K562 (cell line): Measurements from ENCODE around the gene RELL1. TPM values are rescaled to one million over a fixed set of nuclear protein-coding genes. Genes with fewer than 3 reads are reported as not detected.

Experiments used
- ATAC-seq: fragments of 200-7000 bp; cut with Tn5 transposase; 3 replicates; pipeline ENCODE4 v1.9.1; 2020; ENCODE audit warnings: moderate library complexity
- BruUV-seq: library from RNA; stranded (reverse); fragments of 400-500 nt; replicated peaks from 2 replicates; lab custom pipeline; 2021; lab: Mats Ljungman, UMichigan
- CTCF ChIA-PET: fragments of 300-600 bp; formaldehyde crosslinking; extraction: SDS; loops from one replicate; lab custom pipeline; 2021; ENCODE audit warnings: low intra/inter-chr PET ratio; lab: Yijun Ruan, JAX
- POLR2A ChIA-PET: fragments of 300-600, 350-650 bp; sonication (Branson Sonifier 250); formaldehyde crosslinking; extraction: SDS; loops from one replicate; lab custom pipeline; 2021; ENCODE audit warnings: antibody characterized with exemption, inconsistent platforms; lab: Yijun Ruan, JAX
- DNase-seq, 4 experiments: peaks; one replicate each; pipeline versions ENCODE4 v3.0.0 to v3.0.0-alpha.2; 2011 to 2018; ENCODE audit warnings: low spot score in 3 of 4, mixed read lengths in 3 of 4; ENCODE audit errors: extremely low read depth in 1 of 4
- FAIRE-seq: peaks from 2 replicates; lab custom pipeline; 2011; peaks lifted over from hg19 to GRCh38; lab: Jason Lieb, UNC
- H2AFZ ChIP-seq: 2 replicates; pipeline ENCODE4 v1.6.0; 2011; ENCODE audit warnings: low read depth, low read length, control low read depth, inconsistent platforms
- H3K27ac ChIP-seq: fragments of 200-600 bp; 3 replicates; pipeline ENCODE4 v1.8.0; 2011; ENCODE audit warnings: low read depth, mild to moderate bottlenecking, control low read depth, inconsistent platforms, low read length, moderate library complexity, mixed read lengths; ENCODE audit errors: extremely low read depth
- H3K27me3 ChIP-seq, 2 experiments: fragments of 300-600 bp in 1 of 2; 2 replicates in 1 of 2; 3 replicates in 1 of 2; pipeline versions ENCODE4 v1.6.0 to v1.8.0; 2011; ENCODE audit warnings: inconsistent platforms in 2 of 2, low read length in 2 of 2, mild to moderate bottlenecking in 1 of 2, mixed read lengths in 1 of 2, moderate library complexity in 1 of 2; ENCODE audit not compliant: control insufficient read depth in 2 of 2, insufficient read depth in 2 of 2
- H3K36me3 ChIP-seq: fragments of 300-600 bp; 3 replicates; pipeline ENCODE4 v1.8.0; 2011; ENCODE audit warnings: mild to moderate bottlenecking, low read length, inconsistent platforms; ENCODE audit not compliant: control insufficient read depth, insufficient read depth
- H3K4me1 ChIP-seq, 2 experiments: fragments of 200-600 bp in 1 of 2; replicated peaks in 1 of 2; 2 replicates in 1 of 2; 3 replicates in 1 of 2; pipeline versions ENCODE4 v1.5.1 to v1.8.0; 2011; ENCODE audit warnings: inconsistent platforms in 2 of 2, low read length in 2 of 2, mild to moderate bottlenecking in 1 of 2, mixed read lengths in 1 of 2, moderate library complexity in 1 of 2; ENCODE audit not compliant: control insufficient read depth in 2 of 2, insufficient read depth in 2 of 2
- H3K4me2 ChIP-seq: 2 replicates; pipeline ENCODE4 v1.6.1; 2011; ENCODE audit warnings: low read length, control low read depth, inconsistent platforms, mixed read lengths; ENCODE audit not compliant: insufficient read depth
- H3K4me3 ChIP-seq: fragments of 200-600 bp; sonication (generic), shearing (Covaris generic); 2 replicates; pipeline ENCODE4 v1.5.1; 2016; ENCODE audit warnings: control low read depth, inconsistent platforms
- H3K79me2 ChIP-seq: fragments of 200-600 bp; 3 replicates; pipeline ENCODE4 v1.8.0; 2011; ENCODE audit warnings: low read length, inconsistent platforms; ENCODE audit not compliant: control insufficient read depth, insufficient read depth
- H3K9ac ChIP-seq, 2 experiments: 2 replicates each; pipeline versions ENCODE4 v1.6.0 to v1.6.1; 2011; ENCODE audit warnings: low read depth in 2 of 2, low read length in 2 of 2, control low read depth in 1 of 2, inconsistent platforms in 1 of 2, mild to moderate bottlenecking in 1 of 2, mixed read lengths in 1 of 2; ENCODE audit not compliant: insufficient read depth in 1 of 2
- H3K9me1 ChIP-seq: one replicate; pipeline ENCODE4 v1.6.0; 2011; ENCODE audit warnings: inconsistent platforms, mild to moderate bottlenecking, low read length, moderate library complexity; ENCODE audit not compliant: control insufficient read depth, insufficient read depth
- H3K9me3 ChIP-seq: replicated peaks from 2 replicates; pipeline ENCODE4 v1.5.1; 2011; ENCODE audit warnings: low read depth, low read length, inconsistent platforms; ENCODE audit not compliant: control insufficient read depth, insufficient read depth
- H4K20me1 ChIP-seq: replicated peaks from 2 replicates; pipeline ENCODE4 v1.6.1; 2011; ENCODE audit warnings: low read length, inconsistent platforms, mixed read lengths; ENCODE audit not compliant: control insufficient read depth, insufficient read depth
- ETV6 ChIP-seq, 3 experiments: fragments of 150-350 bp in 1 of 3; sonication (generic) in 1 of 3; formaldehyde crosslinking in 1 of 3; IDR thresholded peaks; 2 replicates each; pipeline versions ENCODE4 v1.6.1 to v1.8.0; 2014 to 2022; ENCODE audit warnings: borderline replicate concordance in 2 of 3, low read depth in 2 of 3, antibody characterized with exemption in 1 of 3, low read length in 1 of 3, mild to moderate bottlenecking in 1 of 3, missing genetic modification reagents in 1 of 3
- FOXA1 ChIP-seq: fragments of 450-650 bp; IDR thresholded peaks from 2 replicates; pipeline ENCODE4 v1.6.1; 2016; ENCODE audit warnings: mild to moderate bottlenecking, borderline replicate concordance
- POLR2B ChIP-seq: fragments of 450-650 bp; IDR thresholded peaks from 2 replicates; pipeline ENCODE4 v1.6.1; 2018; ENCODE audit warnings: low read depth; ENCODE audit not compliant: partially characterized antibody
- ZNF140 ChIP-seq: fragments of 250-450 bp; sonication (Bioruptor Pico); IDR thresholded peaks from 2 replicates; pipeline ENCODE4 v1.8.0; 2021; ENCODE audit warnings: moderate library complexity, mild to moderate bottlenecking, inconsistent platforms
- WGBS: fragments of 100-300 bp; shearing (Covaris generic); methylation state at CpG from one replicate; pipeline ENCODE4 v1.1.6; 2016; ENCODE audit warnings: low coverage, mixed read lengths; ENCODE audit not compliant: insufficient coverage; ENCODE audit errors: missing lambda C conversion rate; 5-methylcytosine and 5-hydroxymethylcytosine counted together
- in situ Hi-C: fragments of 300-500 bp; cut with MboI; formaldehyde crosslinking; loops from 4 replicates; pipeline ENCODE4 v1.15.0; 2018; ENCODE audit warnings: inconsistent platforms, mixed read lengths
- intact Hi-C: fragments of 100-400 bp; cut with micrococcal nuclease; formaldehyde crosslinking; loops from 2 replicates; pipeline ENCODE4 v1.14.2; 2022
- polyA plus RNA-seq, 8 experiments: library from polyadenylated mRNA; depleted of rRNA in 4 of 8; stranded (reverse) in 5 of 8; unstranded in 3 of 8; fragments of >200 nt; fragmentation: Nextera tagmentation in 2 of 8; fragmentation: Illumina TruSeq in 1 of 8; extraction: Ambion mirVana in 2 of 8; extraction: Trizol in 1 of 8; gene quantifications; 2 replicates each; pipeline versions ENCODE4 v1.2.1 to v1.2.3, GENCODE V29; 2011 to 2014; ENCODE audit warnings: inconsistent platforms in 1 of 8, missing spikeins in 1 of 8
- total RNA-seq, 7 experiments: library from RNA; depleted of rRNA in 6 of 7; stranded (reverse); fragments of >200 nt in 6 of 7; fragmentation: Illumina TruSeq in 2 of 7; extraction: Trizol in 2 of 7; gene quantifications; 2 replicates each; pipeline versions ENCODE4 v1.2.1 to v1.2.3, GENCODE V29; 2011 to 2021; ENCODE audit warnings: low replicate concordance in 1 of 7
- TF ChIP-seq, protein P1 (sequence below): fragments of 250-450 bp; sonication (Bioruptor Pico); IDR thresholded peaks from 2 replicates; pipeline ENCODE4 v1.4.0; 2020

Gene RELL1
- total and polyA plus RNA-seq, 9 of the 15 experiments (the other 6 are each of a cell fraction or from before 2014, with no cell fraction given) = 0.06 to 3.5 (median 1.7) TPM; not detected in 1

- H3K9me1 ChIP-seq = no peaks in the 10 kb centered on the region
- DNase-seq (peak in 1 of 4 experiments; percentile 13), FAIRE-seq (peak; percentile 15), ATAC-seq (no peak; the same call in 2 of the 3 replicates)
- H2AFZ ChIP-seq = peak overlapping the region; percentile 43; the same call in 1 of the 2 replicates
- no peaks in the 10 kb centered on the region for H3K36me3 ChIP-seq
- H3K4me2 ChIP-seq = no peak overlapping the region
- no peak overlapping the region for H3K9ac ChIP-seq
- 1% methylated on average over 6 of the region's 6 CpGs for WGBS
- no peaks in the 10 kb centered on the region; a peak in 1 of 5 replicates for H3K4me1 ChIP-seq
- H4K20me1 ChIP-seq = no peaks in the 10 kb centered on the region; the same call in 1 of the 2 replicates
- intact Hi-C loops = no loop called here
- in situ Hi-C loops = no loop called here
- no TSS peak for BruUV-seq
- H3K79me2 ChIP-seq = no peaks in the 10 kb centered on the region
- H3K4me3 ChIP-seq = no peak overlapping the region
- POLR2A ChIA-PET = no interaction called here
- no peaks in the 10 kb centered on the region for H3K9me3 ChIP-seq
- CTCF ChIA-PET = no interaction called here
- peaks cover 0 to 4% of the 10 kb centered on the region in 2 experiments; a peak in 1 of 5 replicates for H3K27me3 ChIP-seq
- no peak overlapping the region for H3K27ac ChIP-seq
- TF ChIP-seq, protein P1, sequence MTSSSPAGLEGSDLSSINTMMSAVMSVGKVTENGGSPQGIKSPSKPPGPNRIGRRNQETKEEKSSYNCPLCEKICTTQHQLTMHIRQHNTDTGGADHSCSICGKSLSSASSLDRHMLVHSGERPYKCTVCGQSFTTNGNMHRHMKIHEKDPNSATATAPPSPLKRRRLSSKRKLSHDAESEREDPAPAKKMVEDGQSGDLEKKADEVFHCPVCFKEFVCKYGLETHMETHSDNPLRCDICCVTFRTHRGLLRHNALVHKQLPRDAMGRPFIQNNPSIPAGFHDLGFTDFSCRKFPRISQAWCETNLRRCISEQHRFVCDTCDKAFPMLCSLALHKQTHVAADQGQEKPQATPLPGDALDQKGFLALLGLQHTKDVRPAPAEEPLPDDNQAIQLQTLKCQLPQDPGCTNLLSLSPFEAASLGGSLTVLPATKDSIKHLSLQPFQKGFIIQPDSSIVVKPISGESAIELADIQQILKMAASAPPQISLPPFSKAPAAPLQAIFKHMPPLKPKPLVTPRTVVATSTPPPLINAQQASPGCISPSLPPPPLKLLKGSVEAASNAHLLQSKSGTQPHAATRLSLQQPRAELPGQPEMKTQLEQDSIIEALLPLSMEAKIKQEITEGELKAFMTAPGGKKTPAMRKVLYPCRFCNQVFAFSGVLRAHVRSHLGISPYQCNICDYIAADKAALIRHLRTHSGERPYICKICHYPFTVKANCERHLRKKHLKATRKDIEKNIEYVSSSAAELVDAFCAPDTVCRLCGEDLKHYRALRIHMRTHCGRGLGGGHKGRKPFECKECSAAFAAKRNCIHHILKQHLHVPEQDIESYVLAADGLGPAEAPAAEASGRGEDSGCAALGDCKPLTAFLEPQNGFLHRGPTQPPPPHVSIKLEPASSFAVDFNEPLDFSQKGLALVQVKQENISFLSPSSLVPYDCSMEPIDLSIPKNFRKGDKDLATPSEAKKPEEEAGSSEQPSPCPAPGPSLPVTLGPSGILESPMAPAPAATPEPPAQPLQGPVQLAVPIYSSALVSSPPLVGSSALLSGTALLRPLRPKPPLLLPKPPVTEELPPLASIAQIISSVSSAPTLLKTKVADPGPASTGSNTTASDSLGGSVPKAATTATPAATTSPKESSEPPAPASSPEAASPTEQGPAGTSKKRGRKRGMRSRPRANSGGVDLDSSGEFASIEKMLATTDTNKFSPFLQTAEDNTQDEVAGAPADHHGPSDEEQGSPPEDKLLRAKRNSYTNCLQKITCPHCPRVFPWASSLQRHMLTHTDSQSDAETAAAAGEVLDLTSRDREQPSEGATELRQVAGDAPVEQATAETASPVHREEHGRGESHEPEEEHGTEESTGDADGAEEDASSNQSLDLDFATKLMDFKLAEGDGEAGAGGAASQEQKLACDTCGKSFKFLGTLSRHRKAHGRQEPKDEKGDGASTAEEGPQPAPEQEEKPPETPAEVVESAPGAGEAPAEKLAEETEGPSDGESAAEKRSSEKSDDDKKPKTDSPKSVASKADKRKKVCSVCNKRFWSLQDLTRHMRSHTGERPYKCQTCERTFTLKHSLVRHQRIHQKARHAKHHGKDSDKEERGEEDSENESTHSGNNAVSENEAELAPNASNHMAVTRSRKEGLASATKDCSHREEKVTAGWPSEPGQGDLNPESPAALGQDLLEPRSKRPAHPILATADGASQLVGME (CRISPR knock-in tag) = no peak
- TF ChIP-seq ZNF140 = no peak
- peak in 1 of 2 experiments; percentile 58; a peak in 2 of 4 replicates for TF ChIP-seq ETV6 (IDR thresholded peaks at IDR 0.05; ENCODE audit: borderline replicate concordance in 1 of 2, low read depth in 2 of 2, low read length in 1 of 2)
- no peak for TF ChIP-seq ETV6 (CRISPR knock-in tag; IDR thresholded peaks at IDR 0.05; ENCODE audit: borderline replicate concordance)
- no peak for TF ChIP-seq POLR2B
- TF ChIP-seq FOXA1 = no peak
Measured at GRCh38 chr4:37666625-37667071, 19.5 kb downstream of the RELL1 start.
